H7 (cell line): Measurements from ENCODE around the gene VMA21. TPM values are rescaled to one million over a fixed set of nuclear protein-coding genes. Genes with fewer than 3 reads are reported as not detected.

ENCODE experiments used
- DNase-seq: peaks from one replicate; pipeline ENCODE4 v3.0.0; 2012
- H3K27me3 ChIP-seq: 2 replicates; pipeline ENCODE4 v1.6.0; 2011; ENCODE audit warnings: mild to moderate bottlenecking, low read length; ENCODE audit not compliant: control insufficient read depth, insufficient read depth
- H3K36me3 ChIP-seq: replicated peaks from 2 replicates; pipeline ENCODE4 v1.5.1; 2011; ENCODE audit warnings: low read length; ENCODE audit not compliant: control insufficient read depth, insufficient read depth
- H3K4me3 ChIP-seq: 2 replicates; pipeline ENCODE4 v1.5.1; 2011; ENCODE audit warnings: low read depth, mild to moderate bottlenecking, control low read depth, low read length, moderate library complexity; ENCODE audit not compliant: insufficient read depth
- total RNA-seq: library from RNA; depleted of rRNA; stranded (reverse); fragments of >200 nt; shearing (Covaris generic); gene quantifications from 2 replicates; pipeline ENCODE4 v1.2.3, GENCODE V29; 2014; rRNA removed

The VMA21 gene
- total RNA-seq, 1 experiment from 2014 or later: 68.1 TPM

DNA sequence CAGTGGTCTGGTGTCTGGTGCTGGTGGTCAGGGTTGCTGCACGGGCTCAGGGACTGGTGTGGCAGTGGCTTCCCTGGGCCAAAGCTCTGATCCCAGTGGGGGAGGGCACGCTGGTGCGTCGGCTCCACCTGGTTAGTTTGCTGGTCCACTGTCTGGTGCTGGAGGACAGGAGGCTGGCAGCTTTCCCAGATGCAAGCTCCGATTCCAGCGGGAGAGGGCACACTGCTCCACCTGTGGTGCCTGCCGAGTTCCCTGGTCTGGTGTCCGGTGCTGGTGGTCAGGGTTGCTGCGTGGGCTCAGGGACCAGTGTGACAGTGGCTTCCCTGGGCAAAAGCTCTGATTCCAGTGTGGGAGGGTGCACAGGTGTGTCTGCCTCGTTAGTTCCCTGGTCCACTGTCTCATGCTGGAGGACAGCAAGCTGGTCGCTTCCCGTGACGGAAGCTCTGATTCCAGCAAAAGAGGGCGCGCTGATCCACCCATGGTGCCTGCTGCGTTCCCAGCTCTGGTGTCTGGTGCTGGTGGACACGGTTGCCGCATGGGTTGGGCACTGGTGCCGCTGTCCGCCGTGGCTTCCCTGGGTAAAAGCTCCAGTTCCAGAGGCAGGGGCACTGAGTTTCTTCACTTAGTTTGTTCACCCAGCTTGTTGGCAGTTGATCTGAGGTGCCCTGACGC, 5.8 kb downstream of the VMA21 start:
- Histone ChIP-seq H3K27me3 (no peaks in the 10 kb centered on the region), H3K4me3 (no peak overlapping the region), H3K36me3 (peaks cover 2% of the 10 kb centered on the region; the same call in 1 of the 2 replicates)
- DNase-seq: no peak

- no peaks in the 10 kb centered on the region for H3K36me3 ChIP-seq
- no peaks in the 10 kb centered on the region for H3K27me3 ChIP-seq
- no peak for DNase-seq
- H3K4me3 ChIP-seq: no peak overlapping the region
These were observed 19.6 kb downstream of the VMA21 start for GRCh38 chrX:151416579-151416978.

- Histone ChIP-seq H3K27me3 (no peaks in the 10 kb centered on the region), H3K4me3 (no peak overlapping the region), H3K36me3 (no peaks in the 10 kb centered on the region)
- no peak for DNase-seq
These were observed 22.8 kb downstream of the VMA21 start for GRCh38 chrX:151419782-151420181.

DNA sequence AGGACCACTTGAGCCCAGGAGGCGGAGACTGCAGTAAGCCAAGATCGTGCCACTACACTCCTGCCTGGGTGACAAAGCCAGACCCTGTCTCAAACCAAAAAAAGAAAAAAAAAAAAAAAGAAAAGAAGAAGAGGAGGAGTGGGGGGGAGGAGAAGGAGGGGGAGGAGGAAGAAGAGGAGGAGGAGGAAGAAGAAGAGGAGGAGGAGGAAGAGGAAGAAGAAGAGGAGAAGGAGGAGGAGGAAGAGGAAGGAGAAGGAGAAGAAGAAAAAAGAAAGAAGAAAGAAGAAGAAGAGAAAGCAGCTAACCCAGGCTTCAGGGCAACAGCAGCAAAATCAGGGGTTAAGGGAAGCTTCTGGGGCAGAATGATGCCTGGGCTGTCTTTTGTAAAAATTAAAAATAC, 27.5 kb downstream of the VMA21 start:
- no peak overlapping the region for H3K4me3 ChIP-seq
- no peaks in the 10 kb centered on the region for H3K36me3 ChIP-seq
- H3K27me3 ChIP-seq: no peaks in the 10 kb centered on the region
- no peak for DNase-seq

GRCh38 chrX:151448509-151448908, 51.5 kb downstream of the VMA21 start:
- H3K27me3 ChIP-seq: no peaks in the 10 kb centered on the region
- H3K36me3 ChIP-seq: no peaks in the 10 kb centered on the region
- DNase-seq: no peak
- H3K4me3 ChIP-seq: no peak overlapping the region

DNA sequence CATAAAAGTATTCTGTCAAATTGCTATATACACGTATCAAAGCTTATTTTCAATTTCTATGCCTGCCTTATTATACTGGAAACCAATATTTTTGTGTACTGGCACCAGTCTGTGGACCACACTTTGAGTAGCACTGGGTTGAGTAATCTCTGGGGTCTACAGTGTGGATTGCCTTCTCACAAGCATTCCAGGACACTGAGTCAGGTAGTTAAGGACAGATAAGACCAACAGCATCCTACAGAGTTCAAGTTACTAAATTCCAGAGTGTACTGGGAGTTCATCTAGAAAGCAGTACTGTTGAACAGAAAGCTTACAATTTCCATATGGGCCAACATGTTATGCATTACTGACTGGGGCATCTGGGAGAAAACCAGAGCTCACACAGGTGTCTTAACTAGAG, 61.8 kb downstream of the VMA21 start:
- Histone ChIP-seq H3K4me3 (no peak overlapping the region), H3K27me3 (no peaks in the 10 kb centered on the region), H3K36me3 (no peaks in the 10 kb centered on the region)
- DNase-seq: no peak

Other genes with a start within 250 kb of the VMA21 start
- gene GPR50, start 220.6 kb upstream of the VMA21 start, total RNA-seq: 0.55 and 1.5 TPM in 2 replicates
- gene PASD1, start 166.5 kb downstream of the VMA21 start, total RNA-seq: not detected in 2 replicates